Stimulated activated CD8-positive, alpha-beta memory T cell treated with anti-CD3 and anti-CD28 coated beads, Interleukin-15, amount 100 ng/mL, for 4 hours (primary cell): Measurements from ENCODE around the gene IP6K1.
"Not testable (repeated sequence)": the region's sequence is repeated elsewhere in the genome, so short reads cannot be mapped to it uniquely, and the experiment has no call there.

Experiments
- DNase-seq, 2 donors: peaks; one replicate each; pipeline ENCODE4 v3.0.0-alpha.2; 2020; ENCODE audit warnings: low read depth in 2 of 2

The IP6K1 gene

DNA sequence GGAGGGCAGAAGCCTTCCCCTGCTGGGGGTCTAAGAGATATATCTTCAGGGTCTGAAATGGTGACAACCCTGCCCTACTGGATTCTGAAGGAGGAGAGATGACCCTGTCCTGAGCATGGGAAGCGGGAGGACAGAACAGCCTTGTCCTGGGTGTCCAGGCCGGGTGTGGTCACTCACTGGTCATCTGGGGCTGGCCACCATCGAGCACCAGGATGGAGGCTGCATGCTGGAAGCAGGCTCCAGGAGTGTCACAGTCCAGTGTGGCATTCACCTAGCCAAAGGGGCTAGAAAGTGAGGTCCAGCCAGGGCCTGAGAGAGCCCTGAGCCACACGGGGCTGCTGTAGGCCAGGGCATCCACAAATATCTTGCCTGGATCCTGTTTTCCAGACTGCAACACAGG lies 8.1 kb upstream of the IP6K1 start:
- no peak for DNase-seq

DNA sequence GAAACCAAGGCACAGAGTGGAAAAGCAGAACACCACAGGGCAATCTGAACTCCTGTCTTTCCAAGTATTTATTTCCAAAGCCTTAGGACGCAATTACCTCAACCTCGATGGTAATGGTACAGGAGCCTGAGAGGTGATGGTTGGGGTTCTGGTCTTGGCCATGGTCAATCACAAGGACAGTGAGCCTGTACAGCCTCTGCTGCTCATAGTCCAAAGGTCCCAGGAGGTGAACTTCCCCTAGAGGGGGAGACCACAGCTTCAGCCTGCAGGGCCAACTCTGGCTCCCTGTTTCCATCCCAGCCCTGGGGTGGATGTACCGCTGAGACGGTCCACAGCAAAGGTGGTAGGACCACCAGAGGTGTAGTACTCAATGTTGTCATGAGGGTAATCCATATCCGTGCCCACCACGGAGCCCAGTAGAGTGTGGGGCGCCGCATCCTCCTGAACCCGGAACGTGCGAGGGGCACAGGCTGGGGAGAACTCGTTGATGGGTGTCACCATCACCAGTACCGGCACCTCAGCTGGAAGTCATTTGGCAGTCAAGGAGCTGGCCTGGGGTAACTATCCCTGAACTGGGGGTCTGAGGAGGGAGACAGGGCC lies 7.2 kb upstream of the IP6K1 start:
- no peak for DNase-seq

DNA sequence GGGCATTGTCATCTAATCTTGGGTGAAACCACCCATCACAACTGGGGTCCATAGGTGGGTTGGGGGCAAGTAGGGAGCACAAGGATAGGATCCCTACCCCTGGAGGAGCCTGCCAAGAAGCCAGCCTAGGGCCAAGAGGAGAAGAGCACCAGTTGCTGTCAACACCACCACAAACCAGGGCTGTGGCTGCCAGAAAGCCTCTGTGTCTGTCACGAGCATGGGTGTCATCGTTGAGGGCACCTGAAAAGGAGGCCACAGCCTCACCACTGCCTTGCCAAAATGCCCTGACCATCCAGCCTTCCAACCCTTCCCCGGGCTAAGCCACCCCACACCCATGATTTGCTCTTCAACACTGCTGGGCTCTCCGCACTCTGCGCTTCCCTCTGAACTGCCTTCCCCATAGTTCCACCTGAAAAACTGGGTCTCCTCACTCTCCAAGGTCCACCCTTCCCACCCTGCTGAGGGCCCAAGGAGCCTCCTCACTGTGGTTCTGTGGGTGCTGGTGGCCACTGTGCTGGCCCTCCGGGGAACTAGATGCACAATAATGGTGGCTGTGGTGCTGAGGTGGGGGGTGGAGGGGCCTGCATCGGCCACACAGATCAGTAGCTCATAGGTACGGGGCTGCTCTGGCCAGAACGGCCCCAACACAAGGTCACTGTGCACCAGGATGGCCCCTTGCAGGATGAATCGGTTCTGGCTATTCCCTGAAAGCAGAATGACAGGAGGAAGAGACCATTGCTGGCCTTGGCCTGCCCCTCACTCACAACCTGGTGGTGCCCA lies 6.2 kb upstream of the IP6K1 start:
- DNase-seq, result no peak

GRCh38 chr3:49791571-49791970 lies 5.2 kb upstream of the IP6K1 start:
- DNase-seq, result no peak

- DNase-seq, result no peak
These were observed 4.5 kb upstream of the IP6K1 start for GRCh38 chr3:49790626-49791411.

DNA sequence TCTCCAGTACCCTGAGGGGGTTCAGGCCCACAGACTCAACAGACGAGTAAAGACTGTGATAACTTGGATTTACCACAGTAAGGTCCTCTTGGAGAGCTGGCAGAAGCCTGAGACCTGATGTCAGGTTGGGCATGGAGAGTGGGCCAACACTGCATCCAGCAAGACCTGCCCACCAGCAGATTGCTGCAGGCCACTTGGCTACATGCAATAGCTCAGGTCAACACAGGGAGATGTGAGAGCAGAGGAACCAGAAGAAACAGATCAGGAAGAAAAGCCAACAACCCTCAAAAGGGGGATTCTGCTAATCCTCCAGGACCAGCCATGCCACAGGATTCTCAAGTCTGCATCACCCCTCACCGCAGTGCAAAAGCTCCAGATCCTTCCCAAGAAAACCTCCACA lies 1.7 kb upstream of the IP6K1 start:
- no peak for DNase-seq

- no peak for DNase-seq
These were observed 1.2 kb upstream of the IP6K1 start for GRCh38 chr3:49787536-49787935.

GRCh38 chr3:49787182-49787464 lies 781 bp upstream of the IP6K1 start:
- DNase-seq, result no peak

GRCh38 chr3:49785565-49786356 lies 581 bp downstream of the IP6K1 start:
- DNase-seq, result no peak

GRCh38 chr3:49782277-49782676 lies 4.1 kb downstream of the IP6K1 start:
- DNase-seq, result not testable (repeated sequence)

DNA sequence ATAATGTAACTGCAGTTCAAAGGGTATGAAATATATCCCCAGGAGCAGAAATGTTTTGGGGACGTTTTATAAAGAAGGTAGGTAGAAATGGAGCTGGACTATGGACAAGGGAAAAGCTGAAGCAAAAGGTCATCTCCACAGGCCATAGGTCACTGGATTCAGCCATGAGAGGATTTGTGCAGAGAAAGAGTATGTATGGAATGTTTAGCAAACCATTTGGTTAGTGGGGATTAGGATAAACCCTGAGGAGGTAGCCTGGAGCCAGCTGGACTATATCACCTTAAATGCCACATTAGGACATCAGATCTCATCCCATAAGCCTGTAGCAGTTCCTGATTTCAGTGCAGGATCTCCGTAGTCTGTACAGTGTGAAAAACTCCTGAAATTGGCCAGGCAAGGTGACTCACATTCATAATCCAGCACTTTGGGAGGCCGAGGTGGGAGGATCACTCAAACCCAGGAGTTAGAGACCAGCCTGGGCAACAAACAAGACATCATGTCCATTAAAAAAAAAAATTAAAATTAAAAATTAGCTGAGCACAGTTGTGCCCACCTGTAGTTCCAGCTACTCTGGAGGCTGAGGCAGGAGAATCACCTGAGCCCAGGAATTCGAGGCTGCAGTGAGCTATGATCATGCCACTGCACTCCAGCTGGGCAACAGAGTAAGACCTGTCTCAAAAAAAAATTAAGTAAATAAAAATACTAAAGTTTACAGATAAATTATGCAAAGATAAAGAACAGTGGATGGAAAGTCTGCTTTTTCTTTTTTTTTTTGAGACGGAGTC lies 4.7 kb downstream of the IP6K1 start:
- no peak for DNase-seq

GRCh38 chr3:49780975-49781365 lies 5.4 kb downstream of the IP6K1 start:
- not testable (repeated sequence) for DNase-seq

DNA sequence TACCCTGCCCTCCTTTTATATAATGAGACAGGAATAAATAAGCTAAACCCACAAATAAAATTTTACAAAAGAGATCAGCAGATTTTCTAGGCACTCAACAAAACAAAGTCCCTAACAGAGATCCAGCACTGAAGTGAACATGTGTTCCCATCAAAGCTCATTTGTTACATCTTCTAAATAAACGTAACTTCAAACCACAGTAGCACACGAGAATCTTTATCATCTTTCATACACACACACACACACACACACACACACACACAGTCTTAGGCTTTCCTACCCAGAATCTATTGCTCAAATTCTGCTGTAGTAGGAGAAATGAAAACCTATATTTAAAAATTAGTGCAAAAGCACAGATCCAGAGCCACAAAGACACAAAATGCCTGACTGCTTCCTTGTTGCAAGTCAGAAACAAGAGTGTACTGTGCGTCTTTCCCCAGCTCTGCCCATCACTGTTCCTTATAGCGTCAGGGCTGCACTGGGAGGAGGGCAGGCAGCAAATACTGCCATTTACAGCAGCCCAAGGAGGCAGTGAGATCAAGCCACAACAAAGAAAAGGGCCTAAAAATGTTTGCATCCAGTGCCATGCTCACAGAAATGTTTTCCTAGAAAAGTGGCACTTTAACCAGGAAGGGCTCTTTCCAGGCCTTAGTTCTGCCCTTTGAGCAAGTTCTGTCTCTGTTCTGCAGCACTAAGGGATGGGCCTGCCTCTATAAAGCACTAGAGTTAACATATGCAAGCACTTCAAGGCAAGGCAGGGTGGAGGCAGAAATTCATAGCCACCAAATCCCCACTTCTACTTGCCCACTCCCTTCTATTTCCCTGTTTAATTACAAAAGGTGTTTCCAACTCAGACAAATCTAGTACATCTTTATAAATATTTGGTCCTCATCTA lies 6.0 kb downstream of the IP6K1 start:
- DNase-seq, result no peak

- DNase-seq, result no peak
These were observed 6.8 kb downstream of the IP6K1 start for GRCh38 chr3:49779358-49780079.

GRCh38 chr3:49776101-49776500 lies 10.2 kb downstream of the IP6K1 start:
- DNase-seq, result not testable (repeated sequence)

GRCh38 chr3:49775538-49775937 lies 10.8 kb downstream of the IP6K1 start:
- no peak for DNase-seq

DNA sequence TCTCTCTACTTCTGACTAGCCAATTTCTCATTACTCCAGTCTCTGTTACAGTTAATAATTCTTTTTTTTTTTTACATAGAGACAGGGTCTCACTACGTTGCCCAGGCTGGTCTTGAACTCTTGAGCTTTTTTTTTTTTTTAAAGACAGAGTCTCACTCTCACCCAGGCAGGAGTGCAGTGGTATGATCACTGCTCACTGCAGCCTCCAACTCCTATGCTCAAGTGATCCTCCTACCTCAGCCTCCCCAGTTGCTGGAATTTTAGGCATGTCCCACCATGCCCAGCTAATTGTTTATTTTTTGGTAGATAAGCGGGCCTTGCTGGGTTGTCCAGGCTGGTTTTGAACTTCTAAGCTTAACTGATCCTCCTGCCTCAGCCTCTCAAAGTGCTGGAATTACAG lies 13.6 kb downstream of the IP6K1 start:
- no peak for DNase-seq

GRCh38 chr3:49771340-49771938 lies 14.9 kb downstream of the IP6K1 start:
- no peak for DNase-seq

DNA sequence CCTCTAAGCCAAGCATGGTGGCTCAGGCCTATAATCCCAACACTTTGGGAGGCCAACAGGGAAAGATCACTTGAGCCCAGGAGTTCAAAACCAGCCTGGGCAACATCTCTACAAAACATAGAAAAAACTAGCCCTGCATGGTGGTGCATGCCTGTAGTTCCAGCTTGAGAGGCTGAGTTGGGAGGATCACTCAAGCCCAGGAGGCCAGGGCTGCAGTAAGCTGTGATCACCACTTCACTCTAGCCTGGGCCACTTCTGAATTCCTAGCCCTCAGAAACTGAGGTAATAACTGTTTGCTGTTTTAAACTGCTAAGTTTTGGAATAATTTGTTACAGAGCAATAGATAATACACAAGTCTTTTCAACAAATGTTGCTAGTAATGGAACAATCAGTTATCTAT lies 16.4 kb downstream of the IP6K1 start:
- no peak for DNase-seq
